D721Med (cell line): ENCODE measurements around the gene CDH20.
A peak's percentile ranks its signal among the peaks of the same experiment; 100 is the strongest.

Experiments used
- DNase-seq: peaks from one replicate; pipeline ENCODE4 v3.0.0; 2011; ENCODE audit warnings: low spot score; ENCODE audit not compliant: insufficient read length
- FAIRE-seq: peaks from 2 replicates; lab custom pipeline; 2011; peaks lifted over from hg19 to GRCh38; lab: Jason Lieb, UNC
- CTCF ChIP-seq: IDR thresholded peaks from 2 replicates; pipeline ENCODE4 v1.5.1; 2012; ENCODE audit warnings: mild to moderate bottlenecking, control low read depth; ENCODE audit not compliant: insufficient read depth; ENCODE audit errors: missing control alignments

The CDH20 gene

GRCh38 chr18:61308004-61308403 is 25.2 kb upstream of the CDH20 start:
- no peak for DNase-seq
- TF ChIP-seq CTCF = no peak
- FAIRE-seq = no peak

GRCh38 chr18:61308795-61309393 is 24.3 kb upstream of the CDH20 start:
- DNase-seq = no peak
- peak; percentile 92 for FAIRE-seq
- TF ChIP-seq CTCF = no peak

- FAIRE-seq = peak; percentile 99
Measured at GRCh38 chr18:61322265-61322873, 10.9 kb upstream of the CDH20 start.

DNA sequence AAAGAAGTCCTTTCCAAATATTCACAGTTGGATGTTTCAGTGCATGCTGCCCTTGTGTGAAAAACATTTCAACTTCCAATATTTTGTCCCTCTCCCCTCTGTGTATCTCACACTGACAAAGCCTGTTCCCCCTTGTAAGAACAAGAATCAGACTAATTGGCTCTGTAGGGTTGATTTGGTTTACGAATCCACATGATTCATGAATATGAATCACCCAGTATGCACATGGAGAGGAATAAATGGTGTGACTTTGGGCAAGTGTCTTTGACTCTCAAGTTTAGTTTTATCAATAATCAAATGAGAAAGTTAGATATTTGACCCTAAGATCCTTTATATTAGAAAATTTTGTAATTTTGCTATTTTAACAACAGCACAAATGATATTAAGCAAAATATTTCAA is 9.3 kb upstream of the CDH20 start:
- FAIRE-seq (no peak), DNase-seq (no peak)
- TF ChIP-seq CTCF = no peak

More at GRCh38 chr18:61322265-61322873, 10.9 kb upstream of the CDH20 start:
- TF ChIP-seq CTCF = peak; percentile 98
- peak; percentile 63 for DNase-seq

GRCh38 chr18:61326407-61326806 is 6.8 kb upstream of the CDH20 start:
- DNase-seq = no peak
- TF ChIP-seq CTCF = no peak
- no peak for FAIRE-seq

GRCh38 chr18:61329398-61329797 is 3.8 kb upstream of the CDH20 start:
- DNase-seq (no peak), FAIRE-seq (no peak)
- TF ChIP-seq CTCF = no peak

- peak; percentile 98 for FAIRE-seq
- TF ChIP-seq CTCF = no peak
- DNase-seq = no peak
Measured at GRCh38 chr18:61331051-61331450, 2.2 kb upstream of the CDH20 start.
